H1 (cell line): Measurements from ENCODE around the gene ADTRP.

Source experiments
- CTCF ChIP-seq, 3 experiments: IDR thresholded peaks; 1 replicate in 2 of 3; 2 replicates in 1 of 3; pipeline versions ENCODE4 v1.5.1 to v1.6.1; 2011; ENCODE audit warnings: low read length in 3 of 3, mild to moderate bottlenecking in 3 of 3, inconsistent platforms in 2 of 3, low read depth in 1 of 3, moderate library complexity in 1 of 3; ENCODE audit not compliant: insufficient read depth in 1 of 3; ENCODE audit errors: control extremely low read depth in 1 of 3
- EGR1 ChIP-seq: IDR thresholded peaks from 2 replicates; pipeline ENCODE4 v1.6.1; 2011; ENCODE audit warnings: low read depth, low read length, borderline replicate concordance
- EZH2 ChIP-seq: fragments of 200-600 bp; sonication (generic); IDR thresholded peaks from 2 replicates; pipeline ENCODE4 v1.7.1; 2012; ENCODE audit warnings: low read depth, mild to moderate bottlenecking, moderate library complexity, low read length, inconsistent platforms; ENCODE audit not compliant: severe bottlenecking
- SIX5 ChIP-seq: IDR thresholded peaks from 2 replicates; pipeline ENCODE4 v1.6.1; 2011; ENCODE audit warnings: mild to moderate bottlenecking, low read depth, low read length
- SRF ChIP-seq: IDR thresholded peaks from 2 replicates; pipeline ENCODE4 v1.6.1; 2011; ENCODE audit warnings: mild to moderate bottlenecking, low read depth, low read length, moderate library complexity
- TAF1 ChIP-seq: IDR thresholded peaks from 2 replicates; pipeline ENCODE4 v1.6.1; 2011; ENCODE audit warnings: mild to moderate bottlenecking, low read depth, low read length

- TF ChIP-seq SRF: no peak
- no peak for TF ChIP-seq CTCF (IDR thresholded peaks at IDR 0.05; ENCODE audit: control extremely low read depth in 1 of 3, insufficient read depth in 1 of 3, low read depth in 1 of 3, low read length in 3 of 3)
- no peak for TF ChIP-seq EGR1
- TF ChIP-seq EZH2: no peak
- no peak for TF ChIP-seq TAF1
- TF ChIP-seq SIX5: no peak
These were observed 7.4 kb upstream of the ADTRP start for GRCh38 chr6:11785774-11786579.
